GM23248 (cell line): ENCODE data around the gene VTCN1.

ENCODE experiments used
- EZH2 ChIP-seq: fragments of 200-600 bp; sonication (generic); IDR thresholded peaks from 2 replicates; pipeline ENCODE4 v1.6.1; 2018; ENCODE audit warnings: antibody characterized with exemption, mild to moderate bottlenecking; ENCODE audit not compliant: insufficient read depth, poor library complexity, severe bottlenecking
- EZH2phosphoT487 ChIP-seq: fragments of 200-600 bp; sonication (generic); IDR thresholded peaks from 2 replicates; pipeline ENCODE4 v1.6.1; 2018; ENCODE audit warnings: antibody characterized with exemption, moderate library complexity, mild to moderate bottlenecking, low read depth; ENCODE audit not compliant: insufficient read depth

GRCh38 chr1:117147856-117148588 is 62.7 kb downstream of the VTCN1 start:
- no peak for TF ChIP-seq EZH2phosphoT487
- no peak for TF ChIP-seq EZH2
